HCT116 (cell line): ENCODE results near the gene KCNB1. TPM values are rescaled to one million over a fixed set of nuclear protein-coding genes. Genes with fewer than 3 reads are reported as not detected.

Source experiments
- ATAC-seq: fragments of 200-7000 bp; cut with Tn5 transposase; 2 replicates; pipeline ENCODE4 v1.9.1; 2020; ENCODE audit warnings: mild to moderate bottlenecking, moderate library complexity
- BruUV-seq: library from RNA; stranded (reverse); fragments of 400-500 nt; replicated peaks from 2 replicates; lab custom pipeline; 2021; lab: Mats Ljungman, UMichigan
- CTCF ChIA-PET: fragments of 300-600 bp; sonication (Branson Sonifier 250); formaldehyde crosslinking; loops from one replicate; lab custom pipeline; 2021; ENCODE audit warnings: antibody characterized with exemption; lab: Charles Lee
- POLR2A ChIA-PET: fragments of 300-600, 350-600 bp; sonication (Branson Sonifier 250); formaldehyde crosslinking; loops from one replicate; lab custom pipeline; 2021; ENCODE audit warnings: antibody characterized with exemption; lab: Charles Lee
- RAD21 ChIA-PET, 2 experiments: fragments of 300-600 bp; sonication (Branson Sonifier 250); formaldehyde crosslinking; loops; one replicate each; lab custom pipeline; 2023; ENCODE audit warnings: low total read pairs in 2 of 2; ENCODE audit not compliant: uncharacterized antibody in 2 of 2, unreplicated experiment in 2 of 2, low non-redundant PET in 1 of 2; lab: Charles Lee
- DNase-seq: peaks from one replicate; pipeline ENCODE4 v3.0.0-alpha.2; 2010; ENCODE audit warnings: low read depth, low spot score
- H2AFZ ChIP-seq: fragments of 200-600 bp; shearing (Covaris generic), sonication (generic); 2 replicates; pipeline ENCODE4 v1.6.1; 2017; ENCODE audit warnings: low read depth, mixed run types, mixed read lengths, antibody characterized with exemption, low read length; ENCODE audit not compliant: poor library complexity, severe bottlenecking
- H3K27ac ChIP-seq: 2 replicates; pipeline ENCODE4 v1.5.1; 2012; ENCODE audit warnings: low read depth, low read length
- H3K27me3 ChIP-seq: fragments of 200-600 bp; sonication (generic); 2 replicates; pipeline ENCODE4 v1.6.1; 2016; ENCODE audit warnings: mixed run types, low read length, mixed read lengths; ENCODE audit not compliant: insufficient read depth
- H3K36me3 ChIP-seq, 2 experiments: fragments of 200-500 bp in 1 of 2; fragments of 200-600 bp in 1 of 2; sonication (Bioruptor generic) in 1 of 2; sonication (generic) in 1 of 2; 2 replicates each; pipeline versions ENCODE4 v1.5.1 to v1.6.1; 2014 to 2016; ENCODE audit warnings: low read length in 2 of 2, inconsistent platforms in 1 of 2, mixed read lengths in 1 of 2, mixed run types in 1 of 2; ENCODE audit not compliant: insufficient read depth in 2 of 2, control insufficient read depth in 1 of 2
- H3K4me1 ChIP-seq, 2 experiments: fragments of 200-600 bp in 1 of 2; sonication (generic) in 1 of 2; 2 replicates each; pipeline versions ENCODE4 v1.5.1 to v1.6.1; 2012 to 2017; ENCODE audit warnings: low read length in 2 of 2, inconsistent platforms in 1 of 2, mild to moderate bottlenecking in 1 of 2, mixed read lengths in 1 of 2, mixed run types in 1 of 2, moderate library complexity in 1 of 2; ENCODE audit not compliant: insufficient read depth in 2 of 2, control insufficient read depth in 1 of 2
- H3K4me2 ChIP-seq: fragments of 200-600 bp; sonication (generic); 2 replicates; pipeline ENCODE4 v1.6.1; 2017; ENCODE audit warnings: mixed run types, low read length, mixed read lengths
- H3K4me3 ChIP-seq, 2 experiments: fragments of 200-600 bp in 1 of 2; sonication (generic) in 1 of 2; replicated peaks in 1 of 2; 2 replicates each; pipeline ENCODE4 v1.5.1; 2011 to 2016; ENCODE audit warnings: low read length in 2 of 2, control low read depth in 1 of 2, low read depth in 1 of 2, mild to moderate bottlenecking in 1 of 2, mixed read lengths in 1 of 2, mixed run types in 1 of 2
- H3K79me2 ChIP-seq: fragments of 200-600 bp; sonication (generic); 2 replicates; pipeline ENCODE4 v1.6.1; 2017; ENCODE audit warnings: mild to moderate bottlenecking, mixed run types, low read length, moderate library complexity, mixed read lengths; ENCODE audit not compliant: insufficient read depth
- H3K9ac ChIP-seq: fragments of 200-600 bp; sonication (generic); 2 replicates; pipeline ENCODE4 v1.6.1; 2016; ENCODE audit warnings: low read length, mixed read lengths
- H3K9me2 ChIP-seq: fragments of 200-600 bp; sonication (generic), shearing (Covaris generic); 2 replicates; pipeline ENCODE4 v1.6.1; 2017; ENCODE audit warnings: mixed run types, mild to moderate bottlenecking, moderate library complexity; ENCODE audit not compliant: insufficient read depth
- H3K9me3 ChIP-seq, 2 experiments: fragments of 200-500 bp in 1 of 2; fragments of 200-600 bp in 1 of 2; sonication (Bioruptor generic) in 1 of 2; sonication (generic) in 1 of 2; 2 replicates each; pipeline ENCODE4 v1.6.1; 2014 to 2017; ENCODE audit warnings: low read length in 2 of 2, mixed read lengths in 2 of 2, inconsistent platforms in 1 of 2, low read depth in 1 of 2, mild to moderate bottlenecking in 1 of 2, mixed run types in 1 of 2, moderate library complexity in 1 of 2; ENCODE audit not compliant: control insufficient read depth in 1 of 2, insufficient read depth in 1 of 2
- H4K20me1 ChIP-seq: fragments of 200-600 bp; sonication (generic), shearing (Covaris generic); 2 replicates; pipeline ENCODE4 v1.6.1; 2017; ENCODE audit warnings: mixed run types, mild to moderate bottlenecking, moderate library complexity; ENCODE audit not compliant: insufficient read depth
- ATF3 ChIP-seq: IDR thresholded peaks from 2 replicates; pipeline ENCODE4 v1.6.1; 2012
- EZH2 ChIP-seq: fragments of 200-600 bp; sonication (generic); IDR thresholded peaks from 2 replicates; pipeline ENCODE4 v1.6.1; 2017; ENCODE audit warnings: antibody characterized with exemption, mixed run types
- EZH2phosphoT487 ChIP-seq: fragments of 200-600 bp; IDR thresholded peaks from 2 replicates; pipeline ENCODE4 v1.6.1; 2018; ENCODE audit warnings: antibody characterized with exemption, borderline replicate concordance
- FOSL1 ChIP-seq: IDR thresholded peaks from 2 replicates; pipeline ENCODE4 v1.6.1; 2012; ENCODE audit warnings: low read depth
- MAX ChIP-seq: IDR thresholded peaks from 2 replicates; pipeline ENCODE4 v1.6.1; 2012
- POLR2AphosphoS5 ChIP-seq: IDR thresholded peaks from 2 replicates; pipeline ENCODE4 v1.6.1; 2011; ENCODE audit warnings: mild to moderate bottlenecking, low read depth, low read length, moderate library complexity
- RAD21 ChIP-seq: IDR thresholded peaks from 2 replicates; pipeline ENCODE4 v1.6.1; 2012; ENCODE audit warnings: low read depth, mild to moderate bottlenecking
- REST ChIP-seq: IDR thresholded peaks from 2 replicates; pipeline ENCODE4 v1.6.1; 2012; ENCODE audit warnings: low read depth
- SP1 ChIP-seq: IDR thresholded peaks from 2 replicates; pipeline ENCODE4 v1.6.1; 2012; ENCODE audit warnings: low read depth
- SRF ChIP-seq: IDR thresholded peaks from 2 replicates; pipeline ENCODE4 v1.6.1; 2012; ENCODE audit warnings: low read depth
- TCF7L2 ChIP-seq: IDR thresholded peaks from 2 replicates; pipeline ENCODE4 v1.7.0; 2011; ENCODE audit warnings: borderline replicate concordance, inconsistent platforms; ENCODE audit not compliant: insufficient read depth, insufficient read length; ENCODE audit errors: extremely low read depth
- YY1 ChIP-seq: IDR thresholded peaks from 2 replicates; pipeline ENCODE4 v1.6.1; 2011; ENCODE audit warnings: low read length, low read depth, moderate library complexity, mild to moderate bottlenecking; ENCODE audit not compliant: insufficient replicate concordance; ENCODE audit errors: extremely low read depth
- ZBTB33 ChIP-seq: IDR thresholded peaks from 2 replicates; pipeline ENCODE4 v1.6.1; 2011; ENCODE audit warnings: mild to moderate bottlenecking, low read length, moderate library complexity; ENCODE audit not compliant: insufficient replicate concordance; ENCODE audit errors: extremely low read depth
- ZFX ChIP-seq: fragments of 450-650 bp; IDR thresholded peaks from 2 replicates; pipeline ENCODE4 v1.6.1; 2017
- intact Hi-C: fragments of 100-400 bp; cut with micrococcal nuclease; formaldehyde crosslinking; loops from 2 replicates; pipeline ENCODE4 v1.10.0; 2022
- total RNA-seq: library from RNA; stranded (reverse); gene quantifications from one replicate; pipeline ENCODE4 v1.2.1, GENCODE V29; 2021; ENCODE audit not compliant: unreplicated experiment

The KCNB1 gene
- total RNA-seq, 1 experiment from 2014 or later = 0.79 TPM

- Histone ChIP-seq H3K27me3 (peaks cover 29% of the 10 kb centered on the region), H2AFZ (no peak overlapping the region), H3K9me2 (no peaks in the 10 kb centered on the region), H3K9ac (no peak overlapping the region), H3K36me3 (no peaks in the 10 kb centered on the region), H3K27ac (no peak overlapping the region), H3K4me3 (no peak overlapping the region), H3K9me3 (peaks cover 0 to 3% of the 10 kb centered on the region in 2 experiments; a peak in 1 of 4 replicates), H3K4me1 (peaks cover 0 to 4% of the 10 kb centered on the region in 2 experiments; a peak in 1 of 4 replicates), H4K20me1 (no peaks in the 10 kb centered on the region), H3K4me2 (no peak overlapping the region), H3K79me2 (no peaks in the 10 kb centered on the region)
- no TSS peak for BruUV-seq
- intact Hi-C loops = no loop called here
- ChIA-PET RAD21 (no interaction called here), POLR2A (interaction anchor here (0.9 kb wide), 1 partner anchor 9 kb away, joined by 3 read pairs; no protein-coding TSS in a partner anchor), CTCF (no interaction called here)
- ATAC-seq = no peak
- TF ChIP-seq ZFX (no peak), TCF7L2 (no peak), EZH2 (no peak), MAX (no peak), SP1 (no peak), ATF3 (no peak), SRF (no peak), RAD21 (no peak), REST (no peak), POLR2AphosphoS5 (no peak), EZH2phosphoT487 (no peak), FOSL1 (no peak), YY1 (no peak), ZBTB33 (no peak)
- DNase-seq = no peak
These were observed 28.2 kb upstream of the KCNB1 start for GRCh38 chr20:49510562-49511122.
